ENCODE data around the gene CDKL4.
A peak's percentile ranks its signal among the peaks of the same experiment; 100 is the strongest.

The CDKL4 gene

GRCh38 chr2:39243469-39244123, at the start of gene CDKL4:
TSS of gene CDKL4 (minus strand) at chr2:39243970.
- Mint-ChIP-seq H3K9me3 (no peaks in the 10 kb centered on the region), H3K4me3 (peak within 1 kb of the TSS; percentile 58), H3K27me3 (peaks cover 20% of the 10 kb centered on the region), H3K4me1 (peaks cover 26% of the 10 kb centered on the region), H3K36me3 (peaks cover 3% of the 10 kb centered on the region), H3K27ac (peak within 1 kb of the TSS; percentile 12)
- CTCF ChIA-PET, result no interaction called here
- DNase-seq, result peak; percentile 64

GRCh38 chr2:39290433-39290832, 46.7 kb upstream of the CDKL4 start:
- DNase-seq, result no peak
- H3K4me1 Mint-ChIP-seq, result no peaks in the 10 kb centered on the region
- CTCF ChIA-PET, result no interaction called here

GRCh38 chr2:39289609-39290008, 45.8 kb upstream of the CDKL4 start:
- H3K4me1 Mint-ChIP-seq, result no peaks in the 10 kb centered on the region
- H3K36me3 Mint-ChIP-seq, result peaks cover 4% of the 10 kb centered on the region
- DNase-seq, result no peak
- H3K4me3 Mint-ChIP-seq, result no peak overlapping the region
- H3K9me3 Mint-ChIP-seq, result no peaks in the 10 kb centered on the region
- CTCF ChIA-PET, result no interaction called here
- no peak overlapping the region for H3K27ac Mint-ChIP-seq
- no peaks in the 10 kb centered on the region for H3K27me3 Mint-ChIP-seq

More at GRCh38 chr2:39290433-39290832, 46.7 kb upstream of the CDKL4 start:
- no peak overlapping the region for H3K27ac Mint-ChIP-seq
- H3K27me3 Mint-ChIP-seq, result no peaks in the 10 kb centered on the region
- no peak overlapping the region for H3K4me3 Mint-ChIP-seq
- H3K9me3 Mint-ChIP-seq, result no peaks in the 10 kb centered on the region
- H3K36me3 Mint-ChIP-seq, result peaks cover 4% of the 10 kb centered on the region

- Mint-ChIP-seq H3K27me3 (no peaks in the 10 kb centered on the region), H3K27ac (no peak overlapping the region), H3K4me1 (no peaks in the 10 kb centered on the region), H3K4me3 (no peak overlapping the region), H3K9me3 (no peaks in the 10 kb centered on the region), H3K36me3 (peaks cover 4% of the 10 kb centered on the region)
- DNase-seq, result no peak
- CTCF ChIA-PET, result interaction anchor here (0.7 kb wide), 1 partner anchor 148 kb away, joined by 3 read pairs; no protein-coding TSS in a partner anchor
Measured at GRCh38 chr2:39283561-39283960, 39.8 kb upstream of the CDKL4 start.

GRCh38 chr2:39281391-39281790, 37.6 kb upstream of the CDKL4 start:
- CTCF ChIA-PET, result no interaction called here
- H3K36me3 Mint-ChIP-seq, result peaks cover 10% of the 10 kb centered on the region
- H3K4me1 Mint-ChIP-seq, result no peaks in the 10 kb centered on the region
- no peaks in the 10 kb centered on the region for H3K27me3 Mint-ChIP-seq
- no peak overlapping the region for H3K27ac Mint-ChIP-seq
- DNase-seq, result no peak
- H3K4me3 Mint-ChIP-seq, result no peak overlapping the region
- no peaks in the 10 kb centered on the region for H3K9me3 Mint-ChIP-seq

- Mint-ChIP-seq H3K27me3 (no peaks in the 10 kb centered on the region), H3K27ac (no peak overlapping the region)
- CTCF ChIA-PET, result no interaction called here
Measured at GRCh38 chr2:39275016-39275415, 31.2 kb upstream of the CDKL4 start.

GRCh38 chr2:39269941-39270340, 26.2 kb upstream of the CDKL4 start:
- H3K27ac Mint-ChIP-seq, result no peak overlapping the region
- H3K27me3 Mint-ChIP-seq, result no peaks in the 10 kb centered on the region
- H3K4me1 Mint-ChIP-seq, result peaks cover 15% of the 10 kb centered on the region
- peaks cover 3% of the 10 kb centered on the region for H3K36me3 Mint-ChIP-seq
- CTCF ChIA-PET, result no interaction called here
- no peaks in the 10 kb centered on the region for H3K9me3 Mint-ChIP-seq
- no peak for DNase-seq
- no peak overlapping the region for H3K4me3 Mint-ChIP-seq

More at GRCh38 chr2:39275016-39275415, 31.2 kb upstream of the CDKL4 start:
- H3K4me3 Mint-ChIP-seq, result no peak overlapping the region
- no peaks in the 10 kb centered on the region for H3K4me1 Mint-ChIP-seq
- no peak for DNase-seq
- H3K9me3 Mint-ChIP-seq, result no peaks in the 10 kb centered on the region
- H3K36me3 Mint-ChIP-seq, result peaks cover 8% of the 10 kb centered on the region

GRCh38 chr2:39266916-39267434, 23.2 kb upstream of the CDKL4 start:
- no peak for DNase-seq
- no peaks in the 10 kb centered on the region for H3K27me3 Mint-ChIP-seq
- CTCF ChIA-PET, result no interaction called here
- peaks cover 7% of the 10 kb centered on the region for H3K36me3 Mint-ChIP-seq
- H3K9me3 Mint-ChIP-seq, result no peaks in the 10 kb centered on the region
- no peak overlapping the region for H3K4me3 Mint-ChIP-seq
- H3K27ac Mint-ChIP-seq, result no peak overlapping the region
- H3K4me1 Mint-ChIP-seq, result peaks cover 25% of the 10 kb centered on the region

GRCh38 chr2:39266139-39266805, 22.5 kb upstream of the CDKL4 start:
- Mint-ChIP-seq H3K4me3 (no peak overlapping the region), H3K4me1 (peaks cover 25% of the 10 kb centered on the region), H3K27me3 (no peaks in the 10 kb centered on the region), H3K27ac (peak overlapping the region; percentile 6), H3K9me3 (no peaks in the 10 kb centered on the region), H3K36me3 (peaks cover 7% of the 10 kb centered on the region)
- CTCF ChIA-PET, result no interaction called here
- peak; percentile 25 for DNase-seq

- H3K9me3 Mint-ChIP-seq, result no peaks in the 10 kb centered on the region
- peaks cover 7% of the 10 kb centered on the region for H3K36me3 Mint-ChIP-seq
- no peak overlapping the region for H3K4me3 Mint-ChIP-seq
- DNase-seq, result no peak
- peak overlapping the region; percentile 54 for H3K27ac Mint-ChIP-seq
- CTCF ChIA-PET, result interaction anchor here (0.6 to 1.1 kb wide), 4 partner anchors 16 to 352 kb away, joined by 3 read pairs; no protein-coding TSS in a partner anchor
- H3K27me3 Mint-ChIP-seq, result no peaks in the 10 kb centered on the region
- peaks cover 25% of the 10 kb centered on the region for H3K4me1 Mint-ChIP-seq
Measured at GRCh38 chr2:39265315-39265714, 21.5 kb upstream of the CDKL4 start.

GRCh38 chr2:39264733-39265132, 21.0 kb upstream of the CDKL4 start:
- Mint-ChIP-seq H3K9me3 (no peaks in the 10 kb centered on the region), H3K4me3 (no peak overlapping the region), H3K27ac (peak overlapping the region; percentile 11), H3K36me3 (peaks cover 7% of the 10 kb centered on the region), H3K27me3 (no peaks in the 10 kb centered on the region), H3K4me1 (peaks cover 25% of the 10 kb centered on the region)
- DNase-seq, result no peak
- CTCF ChIA-PET, result interaction anchor here (0.6 to 1.1 kb wide), 4 partner anchors 15 to 352 kb away, joined by 3 read pairs; no protein-coding TSS in a partner anchor

- peaks cover 10% of the 10 kb centered on the region for H3K4me1 Mint-ChIP-seq
- peaks cover 15% of the 10 kb centered on the region for H3K36me3 Mint-ChIP-seq
- no peaks in the 10 kb centered on the region for H3K27me3 Mint-ChIP-seq
- H3K9me3 Mint-ChIP-seq, result no peaks in the 10 kb centered on the region
- no peak overlapping the region for H3K4me3 Mint-ChIP-seq
- CTCF ChIA-PET, result no interaction called here
- DNase-seq, result no peak
- H3K27ac Mint-ChIP-seq, result no peak overlapping the region
Measured at GRCh38 chr2:39260087-39260486, 16.3 kb upstream of the CDKL4 start.

GRCh38 chr2:39256040-39256439, 12.3 kb upstream of the CDKL4 start:
- CTCF ChIA-PET, result no interaction called here
- peaks cover 22% of the 10 kb centered on the region for H3K36me3 Mint-ChIP-seq
- H3K27me3 Mint-ChIP-seq, result no peaks in the 10 kb centered on the region
- no peak overlapping the region for H3K27ac Mint-ChIP-seq
- no peak overlapping the region for H3K4me3 Mint-ChIP-seq
- H3K4me1 Mint-ChIP-seq, result no peaks in the 10 kb centered on the region
- DNase-seq, result no peak
- peaks cover 4% of the 10 kb centered on the region for H3K9me3 Mint-ChIP-seq

- Mint-ChIP-seq H3K27ac (no peak overlapping the region), H3K27me3 (no peaks in the 10 kb centered on the region), H3K36me3 (peaks cover 25% of the 10 kb centered on the region), H3K4me3 (no peak overlapping the region), H3K4me1 (no peaks in the 10 kb centered on the region), H3K9me3 (peaks cover 6% of the 10 kb centered on the region)
- CTCF ChIA-PET, result interaction anchor here (0.9 kb wide), 1 partner anchor 9 kb away, joined by 3 read pairs; no protein-coding TSS in a partner anchor
- no peak for DNase-seq
Measured at GRCh38 chr2:39252888-39253518, 9.2 kb upstream of the CDKL4 start.
